Activated CD4-positive, alpha-beta memory T cell treated with anti-CD3 and anti-CD28 coated beads, Interleukin-2, amount 10 ng/mL, durations not matched to agents 7 days and 5 days (primary cell): Measurements from ENCODE around the gene NR4A1. TPM values are rescaled to one million over a fixed set of nuclear protein-coding genes. Genes with fewer than 3 reads are reported as not detected.

ENCODE experiments used
- total RNA-seq, 2 experiments: library from RNA; stranded (reverse); gene quantifications; one replicate each; pipeline ENCODE4 v1.2.3, GENCODE V29; 2021

Gene NR4A1
- total RNA-seq, 2 experiments from 2014 or later, result 10.0 to 10.5 TPM

Other genes with a start within 250 kb of the NR4A1 start
- under 1 TPM; 0.23 to 0.33 TPM for gene FIGNL2, start 202.7 kb upstream of the NR4A1 start, total RNA-seq
- gene ANKRD33, start 163.3 kb upstream of the NR4A1 start, total RNA-seq, result not detected
- not detected for gene ACVRL1, start 143.9 kb upstream of the NR4A1 start, total RNA-seq
- gene ACVR1B, start 99.7 kb upstream of the NR4A1 start, total RNA-seq, result 1 to 10 TPM; 4.5 to 5.2 TPM
- 1 to 10 TPM; 5.8 to 7.4 TPM for gene TAMALIN, start 44.5 kb upstream of the NR4A1 start, total RNA-seq
- 10 to 100 TPM; 30.5 to 30.8 TPM for gene ATG101, start 18.5 kb downstream of the NR4A1 start, total RNA-seq
- not detected for gene SMIM41, start 28.3 kb downstream of the NR4A1 start, total RNA-seq
- gene KRT80, start 140.6 kb downstream of the NR4A1 start, total RNA-seq, result not detected
- gene KRT7, start 181.8 kb downstream of the NR4A1 start, total RNA-seq, result 1 to 10 TPM; 9.1 to 9.3 TPM
- gene KRT86, start 223.2 kb downstream of the NR4A1 start, total RNA-seq, result under 1 TPM; 0.23 to 0.30 TPM
- not detected for gene KRT81, start 240.1 kb downstream of the NR4A1 start, total RNA-seq